K562 (cell line): ENCODE data around the gene COQ7. TPM values are rescaled to one million over a fixed set of nuclear protein-coding genes. Genes with fewer than 3 reads are reported as not detected.

Experiments
- ATAC-seq: fragments of 200-7000 bp; cut with Tn5 transposase; 3 replicates; pipeline ENCODE4 v1.9.1; 2020; ENCODE audit warnings: moderate library complexity
- BruUV-seq: library from RNA; stranded (reverse); fragments of 400-500 nt; replicated peaks from 2 replicates; lab custom pipeline; 2021; lab: Mats Ljungman, UMichigan
- CTCF ChIA-PET: fragments of 300-600 bp; formaldehyde crosslinking; extraction: SDS; loops from one replicate; lab custom pipeline; 2021; ENCODE audit warnings: low intra/inter-chr PET ratio; lab: Yijun Ruan, JAX
- POLR2A ChIA-PET: fragments of 300-600, 350-650 bp; sonication (Branson Sonifier 250); formaldehyde crosslinking; extraction: SDS; loops from one replicate; lab custom pipeline; 2021; ENCODE audit warnings: antibody characterized with exemption, inconsistent platforms; lab: Yijun Ruan, JAX
- DNase-seq, 4 experiments: peaks; one replicate each; pipeline versions ENCODE4 v3.0.0 to v3.0.0-alpha.2; 2011 to 2018; ENCODE audit warnings: low spot score in 3 of 4, mixed read lengths in 3 of 4; ENCODE audit errors: extremely low read depth in 1 of 4
- FAIRE-seq: peaks from 2 replicates; lab custom pipeline; 2011; peaks lifted over from hg19 to GRCh38; lab: Jason Lieb, UNC
- H2AFZ ChIP-seq: 2 replicates; pipeline ENCODE4 v1.6.0; 2011; ENCODE audit warnings: low read depth, low read length, control low read depth, inconsistent platforms
- H3K27ac ChIP-seq: fragments of 200-600 bp; 3 replicates; pipeline ENCODE4 v1.8.0; 2011; ENCODE audit warnings: low read depth, mild to moderate bottlenecking, control low read depth, inconsistent platforms, low read length, moderate library complexity, mixed read lengths; ENCODE audit errors: extremely low read depth
- H3K27me3 ChIP-seq, 2 experiments: fragments of 300-600 bp in 1 of 2; 2 replicates in 1 of 2; 3 replicates in 1 of 2; pipeline versions ENCODE4 v1.6.0 to v1.8.0; 2011; ENCODE audit warnings: inconsistent platforms in 2 of 2, low read length in 2 of 2, mild to moderate bottlenecking in 1 of 2, mixed read lengths in 1 of 2, moderate library complexity in 1 of 2; ENCODE audit not compliant: control insufficient read depth in 2 of 2, insufficient read depth in 2 of 2
- H3K36me3 ChIP-seq: fragments of 300-600 bp; 3 replicates; pipeline ENCODE4 v1.8.0; 2011; ENCODE audit warnings: mild to moderate bottlenecking, low read length, inconsistent platforms; ENCODE audit not compliant: control insufficient read depth, insufficient read depth
- H3K4me1 ChIP-seq, 2 experiments: fragments of 200-600 bp in 1 of 2; replicated peaks in 1 of 2; 2 replicates in 1 of 2; 3 replicates in 1 of 2; pipeline versions ENCODE4 v1.5.1 to v1.8.0; 2011; ENCODE audit warnings: inconsistent platforms in 2 of 2, low read length in 2 of 2, mild to moderate bottlenecking in 1 of 2, mixed read lengths in 1 of 2, moderate library complexity in 1 of 2; ENCODE audit not compliant: control insufficient read depth in 2 of 2, insufficient read depth in 2 of 2
- H3K4me2 ChIP-seq: 2 replicates; pipeline ENCODE4 v1.6.1; 2011; ENCODE audit warnings: low read length, control low read depth, inconsistent platforms, mixed read lengths; ENCODE audit not compliant: insufficient read depth
- H3K4me3 ChIP-seq: fragments of 200-600 bp; sonication (generic), shearing (Covaris generic); 2 replicates; pipeline ENCODE4 v1.5.1; 2016; ENCODE audit warnings: control low read depth, inconsistent platforms
- H3K79me2 ChIP-seq: fragments of 200-600 bp; 3 replicates; pipeline ENCODE4 v1.8.0; 2011; ENCODE audit warnings: low read length, inconsistent platforms; ENCODE audit not compliant: control insufficient read depth, insufficient read depth
- H3K9ac ChIP-seq, 2 experiments: 2 replicates each; pipeline versions ENCODE4 v1.6.0 to v1.6.1; 2011; ENCODE audit warnings: low read depth in 2 of 2, low read length in 2 of 2, control low read depth in 1 of 2, inconsistent platforms in 1 of 2, mild to moderate bottlenecking in 1 of 2, mixed read lengths in 1 of 2; ENCODE audit not compliant: insufficient read depth in 1 of 2
- H3K9me1 ChIP-seq: one replicate; pipeline ENCODE4 v1.6.0; 2011; ENCODE audit warnings: inconsistent platforms, mild to moderate bottlenecking, low read length, moderate library complexity; ENCODE audit not compliant: control insufficient read depth, insufficient read depth
- H3K9me3 ChIP-seq: replicated peaks from 2 replicates; pipeline ENCODE4 v1.5.1; 2011; ENCODE audit warnings: low read depth, low read length, inconsistent platforms; ENCODE audit not compliant: control insufficient read depth, insufficient read depth
- H4K20me1 ChIP-seq: replicated peaks from 2 replicates; pipeline ENCODE4 v1.6.1; 2011; ENCODE audit warnings: low read length, inconsistent platforms, mixed read lengths; ENCODE audit not compliant: control insufficient read depth, insufficient read depth
- ATF4 ChIP-seq: fragments of 450-650 bp; formaldehyde crosslinking; IDR thresholded peaks from 2 replicates; pipeline ENCODE4 v1.4.0; 2022; ENCODE audit warnings: mild to moderate bottlenecking, moderate library complexity
- FOXK2 ChIP-seq, 2 experiments: fragments of 450-650 bp; IDR thresholded peaks in 1 of 2; conservative IDR thresholded peaks in 1 of 2; 2 replicates each; pipeline ENCODE4 v1.6.1; 2016; ENCODE audit warnings: low read depth in 2 of 2, mild to moderate bottlenecking in 1 of 2
- NFE2L1 ChIP-seq: fragments of 450-650 bp; IDR thresholded peaks from 2 replicates; pipeline ENCODE4 v1.6.1; 2016; ENCODE audit warnings: missing genetic modification characterization, low read depth, mild to moderate bottlenecking, missing compliant biosample characterization, moderate library complexity, borderline replicate concordance
- NFRKB ChIP-seq: fragments of 450-650 bp; IDR thresholded peaks from 2 replicates; pipeline ENCODE4 v1.6.1; 2016; ENCODE audit warnings: low read depth
- NR2F6 ChIP-seq: fragments of 450-650 bp; formaldehyde crosslinking; IDR thresholded peaks from 2 replicates; pipeline ENCODE4 v1.4.0; 2020; ENCODE audit warnings: mild to moderate bottlenecking
- SMARCC2 ChIP-seq: fragments of 450-650 bp; IDR thresholded peaks from 2 replicates; pipeline ENCODE4 v1.6.1; 2017; ENCODE audit warnings: antibody characterized with exemption, moderate library complexity, mild to moderate bottlenecking, low read depth
- SOX6 ChIP-seq: fragments of 450-650 bp; IDR thresholded peaks from 2 replicates; pipeline ENCODE4 v1.6.1; 2014; ENCODE audit warnings: mild to moderate bottlenecking
- TEAD4 ChIP-seq, 2 experiments: sonication (generic) in 1 of 2; formaldehyde crosslinking in 1 of 2; IDR thresholded peaks; 2 replicates each; pipeline versions ENCODE4 v1.6.1 to v1.8.0; 2012 to 2022; ENCODE audit warnings: borderline replicate concordance in 1 of 2, inconsistent platforms in 1 of 2, low read length in 1 of 2, mild to moderate bottlenecking in 1 of 2, missing genetic modification reagents in 1 of 2
- ZNF197 ChIP-seq: fragments of 200-800 bp; sonication (Bioruptor generic); IDR thresholded peaks from 2 replicates; pipeline ENCODE4 v1.6.1; 2016; ENCODE audit warnings: low read depth, missing genetic modification characterization, missing compliant biosample characterization
- ZNF717 ChIP-seq: fragments of 250-450 bp; sonication (Bioruptor Pico); IDR thresholded peaks from 2 replicates; pipeline ENCODE4 v1.5.0; 2021
- WGBS: fragments of 100-300 bp; shearing (Covaris generic); methylation state at CpG from one replicate; pipeline ENCODE4 v1.1.6; 2016; ENCODE audit warnings: low coverage, mixed read lengths; ENCODE audit not compliant: insufficient coverage; ENCODE audit errors: missing lambda C conversion rate; 5-methylcytosine and 5-hydroxymethylcytosine counted together
- in situ Hi-C: fragments of 300-500 bp; cut with MboI; formaldehyde crosslinking; loops from 4 replicates; pipeline ENCODE4 v1.15.0; 2018; ENCODE audit warnings: inconsistent platforms, mixed read lengths
- intact Hi-C: fragments of 100-400 bp; cut with micrococcal nuclease; formaldehyde crosslinking; loops from 2 replicates; pipeline ENCODE4 v1.14.2; 2022
- polyA plus RNA-seq, 8 experiments: library from polyadenylated mRNA; depleted of rRNA in 4 of 8; stranded (reverse) in 5 of 8; unstranded in 3 of 8; fragments of >200 nt; fragmentation: Nextera tagmentation in 2 of 8; fragmentation: Illumina TruSeq in 1 of 8; extraction: Ambion mirVana in 2 of 8; extraction: Trizol in 1 of 8; gene quantifications; 2 replicates each; pipeline versions ENCODE4 v1.2.1 to v1.2.3, GENCODE V29; 2011 to 2014; ENCODE audit warnings: inconsistent platforms in 1 of 8, missing spikeins in 1 of 8
- total RNA-seq, 7 experiments: library from RNA; depleted of rRNA in 6 of 7; stranded (reverse); fragments of >200 nt in 6 of 7; fragmentation: Illumina TruSeq in 2 of 7; extraction: Trizol in 2 of 7; gene quantifications; 2 replicates each; pipeline versions ENCODE4 v1.2.1 to v1.2.3, GENCODE V29; 2011 to 2021; ENCODE audit warnings: low replicate concordance in 1 of 7
- TF ChIP-seq, protein P1 (sequence below): fragments of 250-450 bp; sonication (Bioruptor Pico); IDR thresholded peaks from 2 replicates; pipeline ENCODE4 v1.5.0; 2021; ENCODE audit warnings: mild to moderate bottlenecking, moderate library complexity
- TF ChIP-seq, protein P2 (sequence below): sonication (generic); IDR thresholded peaks from 2 replicates; pipeline ENCODE4 v1.6.1; 2016

The COQ7 gene
- total and polyA plus RNA-seq, 9 of the 15 experiments (the other 6 are each of a cell fraction or from before 2014, with no cell fraction given) = 2.3 to 26.1 (median 15.2) TPM

DNA sequence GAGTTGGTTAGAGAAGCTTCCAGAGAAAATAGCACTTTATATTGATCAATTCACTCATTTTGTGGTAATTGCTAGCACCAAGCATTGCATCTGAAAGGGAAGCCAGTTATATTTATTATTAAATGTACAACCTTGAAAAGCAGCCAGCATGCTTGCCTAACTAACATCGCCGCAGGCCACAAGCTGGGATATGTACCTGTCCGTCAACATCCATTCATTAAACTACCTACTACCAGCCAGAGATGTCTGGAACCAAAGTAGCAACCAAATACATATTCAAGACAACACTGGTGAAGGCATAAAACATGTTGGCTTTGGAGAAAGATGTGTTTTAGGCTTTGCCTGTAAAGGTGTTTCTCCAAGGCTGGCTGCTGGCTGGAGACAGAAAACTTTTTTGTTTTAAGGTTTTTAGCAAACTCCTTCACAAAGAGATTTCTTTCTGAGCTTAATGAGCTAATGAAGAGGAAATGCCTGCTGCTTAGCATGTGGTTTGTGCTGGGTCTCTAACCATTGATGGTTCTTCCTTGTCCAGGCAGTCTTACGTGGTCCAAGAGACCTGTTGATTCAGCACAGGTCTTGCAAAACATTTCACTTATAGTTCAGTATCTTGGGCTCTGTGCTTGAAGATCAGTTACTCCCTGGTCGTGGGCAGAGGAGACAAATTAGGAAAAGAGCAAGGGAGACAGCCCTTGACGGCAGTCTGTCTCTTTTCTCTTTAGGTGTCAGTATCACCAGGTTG lies 49.5 kb downstream of the COQ7 start (continued):
- TF ChIP-seq NR2F6 (CRISPR knock-in tag) (no peak), SOX6 (no peak)
- TF ChIP-seq, all 486 proteins: peak for 2

- peaks cover 26 to 30% of the 10 kb centered on the region in 2 experiments for H3K4me1 ChIP-seq
- H3K27me3 ChIP-seq = no peaks in the 10 kb centered on the region
- peak overlapping the region; percentile 88 for H2AFZ ChIP-seq
- FAIRE-seq = peak; percentile 97
- peak overlapping the region; percentile 30 for H3K4me3 ChIP-seq
- ATAC-seq = peak; percentile 83
- in situ Hi-C loops = no loop called here
- whole genome bisulfite sequencing = 3% methylated on average over 6 of the region's 6 CpGs
- POLR2A ChIA-PET = interaction anchor here (0.7 to 4.0 kb wide), 6 partner anchors 11 to 173 kb away, joined by 4 to 18 read pairs (median 6); no protein-coding TSS in a partner anchor
- H3K9me3 ChIP-seq = no peaks in the 10 kb centered on the region
- no peaks in the 10 kb centered on the region for H3K36me3 ChIP-seq
- H3K79me2 ChIP-seq = no peaks in the 10 kb centered on the region
- no TSS peak for BruUV-seq
- peak overlapping the region; percentile 88 for H3K27ac ChIP-seq
- intact Hi-C loops = loop anchor here (5.0 kb wide), 1 partner anchor 348 kb away; no protein-coding TSS in a partner anchor
- peak overlapping the region; percentile 74; a peak in 3 of 4 replicates for H3K9ac ChIP-seq
- CTCF ChIA-PET = no interaction called here
- H4K20me1 ChIP-seq = no peaks in the 10 kb centered on the region
- no peaks in the 10 kb centered on the region for H3K9me1 ChIP-seq
- peak; percentile 73 to 86 (median 81) for DNase-seq
- H3K4me2 ChIP-seq = peak overlapping the region; percentile 78
- peak; percentile 21 to 51; a peak in 1 of 4 replicates for TF ChIP-seq FOXK2 (conservative IDR thresholded peaks at IDR 0.05 in 1 of 2, IDR thresholded peaks at IDR 0.05 in 1 of 2; ENCODE audit: low read depth in 2 of 2)
- TF ChIP-seq, protein P1, sequence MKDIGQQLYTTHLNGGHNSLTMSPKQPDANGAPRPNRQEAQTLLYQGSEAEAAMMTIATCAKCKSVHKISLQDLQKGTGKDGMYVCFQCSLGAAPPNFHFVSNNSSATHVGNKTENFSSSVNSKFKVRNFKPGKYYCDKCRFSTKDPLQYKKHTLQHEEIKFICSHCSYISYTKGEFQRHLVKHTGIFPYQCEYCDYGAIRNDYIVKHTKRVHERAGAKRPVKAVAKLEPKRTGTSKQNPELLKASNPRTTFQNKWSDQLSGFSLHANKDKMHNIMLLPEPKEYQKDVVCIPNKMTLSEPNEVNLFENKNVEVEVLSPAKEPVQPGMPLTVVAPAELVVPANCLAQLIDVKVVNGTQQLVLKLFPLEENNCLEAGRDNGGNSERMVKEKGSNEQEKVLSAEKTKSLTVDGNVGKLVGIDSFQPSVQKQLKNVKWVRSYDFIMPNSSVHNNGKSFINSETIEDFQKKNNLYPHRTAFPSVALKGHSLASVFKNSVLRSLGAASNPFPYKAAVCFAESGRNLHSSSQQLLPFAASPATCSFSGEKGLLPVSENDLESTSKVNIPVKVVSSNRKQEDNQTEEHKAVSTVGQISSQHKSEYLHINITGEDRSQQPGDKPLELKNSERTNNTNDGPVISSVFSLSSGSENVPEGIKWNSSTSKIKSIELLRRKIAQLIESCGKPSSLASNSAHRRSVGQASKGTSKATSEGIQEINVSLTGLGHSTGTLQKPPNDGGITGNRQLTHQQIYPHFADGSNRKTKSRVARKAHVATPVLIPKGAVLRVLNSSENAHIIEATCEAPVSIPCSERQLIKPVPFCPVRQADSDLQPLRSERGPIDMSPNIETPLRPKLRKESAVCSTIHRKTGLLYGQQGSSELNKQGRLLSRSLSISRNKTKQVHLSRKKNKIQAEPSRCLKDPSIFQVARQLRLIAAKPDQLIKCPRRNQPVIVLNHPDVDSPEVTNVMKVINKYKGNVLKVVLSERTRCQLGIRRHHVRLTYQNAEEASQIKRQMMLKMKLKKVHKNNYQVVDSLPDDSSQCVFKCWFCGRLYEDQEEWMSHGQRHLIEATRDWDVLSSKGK = no peak
- peak; percentile 43; the same call in 1 of the 2 replicates for TF ChIP-seq ZNF197
- 0 out of 2 replicates have a peak, but pooled peaks have one; percentile 12 for TF ChIP-seq SOX6
- no peak for TF ChIP-seq ATF4 (CRISPR knock-in tag)
- TF ChIP-seq SMARCC2 = peak; percentile 67; the same call in 1 of the 2 replicates
- TF ChIP-seq NFE2L1 (tag) = peak; percentile 67; the same call in 1 of the 2 replicates
- TF ChIP-seq, protein P2, sequence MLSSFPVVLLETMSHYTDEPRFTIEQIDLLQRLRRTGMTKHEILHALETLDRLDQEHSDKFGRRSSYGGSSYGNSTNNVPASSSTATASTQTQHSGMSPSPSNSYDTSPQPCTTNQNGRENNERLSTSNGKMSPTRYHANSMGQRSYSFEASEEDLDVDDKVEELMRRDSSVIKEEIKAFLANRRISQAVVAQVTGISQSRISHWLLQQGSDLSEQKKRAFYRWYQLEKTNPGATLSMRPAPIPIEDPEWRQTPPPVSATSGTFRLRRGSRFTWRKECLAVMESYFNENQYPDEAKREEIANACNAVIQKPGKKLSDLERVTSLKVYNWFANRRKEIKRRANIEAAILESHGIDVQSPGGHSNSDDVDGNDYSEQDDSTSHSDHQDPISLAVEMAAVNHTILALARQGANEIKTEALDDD = peak; percentile 93
- TF ChIP-seq TEAD4 (IDR thresholded peaks at IDR 0.05; ENCODE audit: low read length) = peak; percentile 36; the same call in 1 of the 2 replicates
- no peak for TF ChIP-seq TEAD4 (CRISPR knock-in tag; IDR thresholded peaks at IDR 0.05; ENCODE audit: borderline replicate concordance)
- TF ChIP-seq NFRKB = peak; percentile 95
- TF ChIP-seq ZNF717 (CRISPR knock-in tag) = no peak
Observed at GRCh38 chr16:19118938-19119431, 51.6 kb downstream of the COQ7 start.
